Body of pancreas (tissue), 4 donors: Measurements from ENCODE around the gene MYO10.

ENCODE experiments used
- POLR2A ChIP-seq, 3 donors: fragments of 450-650 bp; IDR thresholded peaks; one replicate each; pipeline ENCODE4 v1.6.1; 2016; ENCODE audit warnings: antibody characterized with exemption in 3 of 3, mild to moderate bottlenecking in 2 of 3
- TF ChIP-seq, protein P1 (sequence below), 7 experiments: fragments of 450-650 bp in 4 of 7; fragments of 200-600 bp in 3 of 7; sonication (generic) in 3 of 7; IDR thresholded peaks; one replicate each; pipeline ENCODE4 v1.5.1; 2016 to 2019; ENCODE audit warnings: antibody characterized with exemption in 7 of 7

DNA sequence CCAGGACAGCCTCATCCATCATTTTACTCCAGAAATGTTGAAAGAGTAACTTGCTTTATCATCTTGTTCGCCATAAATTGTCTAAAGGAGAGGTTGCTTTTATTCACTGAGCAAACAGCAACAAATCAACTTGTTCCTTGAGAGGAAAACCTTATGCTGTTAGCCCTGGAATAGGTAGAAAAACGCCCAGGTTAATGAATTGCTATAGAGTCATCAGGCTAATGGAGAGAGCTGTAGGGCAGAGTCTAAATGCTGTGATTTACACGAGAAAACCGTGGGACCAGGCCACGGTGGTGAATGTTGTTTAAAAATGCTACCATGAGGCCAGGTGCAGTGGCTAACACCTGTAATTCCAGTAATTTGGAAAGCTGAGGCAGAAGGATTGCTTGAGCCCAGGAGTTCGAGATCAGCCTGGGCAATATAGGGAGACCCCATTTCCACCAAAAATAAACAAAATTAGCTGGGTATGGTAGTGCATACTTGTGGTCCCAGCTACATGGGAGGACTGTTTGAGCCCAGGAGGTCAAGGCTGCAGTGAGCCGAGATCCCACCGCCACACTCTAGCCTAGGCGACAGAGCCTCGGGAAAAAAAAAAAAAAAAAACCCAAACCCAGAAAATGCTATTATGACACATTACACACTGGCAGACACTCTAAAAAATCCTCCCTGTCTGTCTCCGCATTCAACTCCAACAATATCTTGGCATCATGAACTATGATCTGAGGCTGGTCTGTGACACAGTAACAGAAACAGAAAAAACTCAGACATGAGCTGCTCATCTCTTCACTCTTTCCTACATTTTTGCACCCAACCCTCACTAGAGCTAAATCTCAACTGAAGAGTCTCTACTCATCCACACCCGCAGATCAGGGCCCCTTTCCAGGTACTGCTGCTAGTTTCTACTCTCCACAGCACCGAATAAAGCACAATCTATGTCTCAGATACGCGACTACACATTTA is 200.7 kb downstream of the MYO10 start:
- TF ChIP-seq, protein P1, sequence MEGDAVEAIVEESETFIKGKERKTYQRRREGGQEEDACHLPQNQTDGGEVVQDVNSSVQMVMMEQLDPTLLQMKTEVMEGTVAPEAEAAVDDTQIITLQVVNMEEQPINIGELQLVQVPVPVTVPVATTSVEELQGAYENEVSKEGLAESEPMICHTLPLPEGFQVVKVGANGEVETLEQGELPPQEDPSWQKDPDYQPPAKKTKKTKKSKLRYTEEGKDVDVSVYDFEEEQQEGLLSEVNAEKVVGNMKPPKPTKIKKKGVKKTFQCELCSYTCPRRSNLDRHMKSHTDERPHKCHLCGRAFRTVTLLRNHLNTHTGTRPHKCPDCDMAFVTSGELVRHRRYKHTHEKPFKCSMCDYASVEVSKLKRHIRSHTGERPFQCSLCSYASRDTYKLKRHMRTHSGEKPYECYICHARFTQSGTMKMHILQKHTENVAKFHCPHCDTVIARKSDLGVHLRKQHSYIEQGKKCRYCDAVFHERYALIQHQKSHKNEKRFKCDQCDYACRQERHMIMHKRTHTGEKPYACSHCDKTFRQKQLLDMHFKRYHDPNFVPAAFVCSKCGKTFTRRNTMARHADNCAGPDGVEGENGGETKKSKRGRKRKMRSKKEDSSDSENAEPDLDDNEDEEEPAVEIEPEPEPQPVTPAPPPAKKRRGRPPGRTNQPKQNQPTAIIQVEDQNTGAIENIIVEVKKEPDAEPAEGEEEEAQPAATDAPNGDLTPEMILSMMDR (IDR thresholded peaks at IDR 0.05): no peak
- no peak for TF ChIP-seq POLR2A (IDR thresholded peaks at IDR 0.05)
